ENCODE results near the gene GARIN1A.
"Not testable (repeated sequence)": the region's sequence is repeated elsewhere in the genome, so short reads cannot be mapped to it uniquely, and the experiment has no call there.

- TF ChIP-seq YY1 (IDR thresholded peaks at IDR 0.05; ENCODE audit: low read depth, low read length); ATF2 (IDR thresholded peaks at IDR 0.05; ENCODE audit: low read length); CHD2 (IDR thresholded peaks at IDR 0.05; ENCODE audit: low read length); POLR2A (IDR thresholded peaks at IDR 0.05; ENCODE audit: control extremely low read depth in 1 of 2, low read depth in 2 of 2, low read length in 2 of 2); EP300 (IDR thresholded peaks at IDR 0.05; ENCODE audit: borderline replicate concordance in 1 of 2, low read depth in 2 of 2, low read length in 2 of 2); RBBP5 (IDR thresholded peaks at IDR 0.05; ENCODE audit: borderline replicate concordance, low read depth, low read length); RFX5 (IDR thresholded peaks at IDR 0.05; ENCODE audit: borderline replicate concordance, low read depth, low read length): not testable (repeated sequence)
- TF ChIP-seq, protein P1, sequence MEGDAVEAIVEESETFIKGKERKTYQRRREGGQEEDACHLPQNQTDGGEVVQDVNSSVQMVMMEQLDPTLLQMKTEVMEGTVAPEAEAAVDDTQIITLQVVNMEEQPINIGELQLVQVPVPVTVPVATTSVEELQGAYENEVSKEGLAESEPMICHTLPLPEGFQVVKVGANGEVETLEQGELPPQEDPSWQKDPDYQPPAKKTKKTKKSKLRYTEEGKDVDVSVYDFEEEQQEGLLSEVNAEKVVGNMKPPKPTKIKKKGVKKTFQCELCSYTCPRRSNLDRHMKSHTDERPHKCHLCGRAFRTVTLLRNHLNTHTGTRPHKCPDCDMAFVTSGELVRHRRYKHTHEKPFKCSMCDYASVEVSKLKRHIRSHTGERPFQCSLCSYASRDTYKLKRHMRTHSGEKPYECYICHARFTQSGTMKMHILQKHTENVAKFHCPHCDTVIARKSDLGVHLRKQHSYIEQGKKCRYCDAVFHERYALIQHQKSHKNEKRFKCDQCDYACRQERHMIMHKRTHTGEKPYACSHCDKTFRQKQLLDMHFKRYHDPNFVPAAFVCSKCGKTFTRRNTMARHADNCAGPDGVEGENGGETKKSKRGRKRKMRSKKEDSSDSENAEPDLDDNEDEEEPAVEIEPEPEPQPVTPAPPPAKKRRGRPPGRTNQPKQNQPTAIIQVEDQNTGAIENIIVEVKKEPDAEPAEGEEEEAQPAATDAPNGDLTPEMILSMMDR (IDR thresholded peaks at IDR 0.05; ENCODE audit: control extremely low read depth in 1 of 3, insufficient read depth in 1 of 3, low read depth in 1 of 3, low read length in 3 of 3) = not testable (repeated sequence)
Measured at GRCh38 chr7:128654501-128654900, 17.6 kb upstream of the GARIN1A start.

Measured in H1 (cell line).